ENCODE data around the gene NNAT. TPM values are rescaled to one million over a fixed set of nuclear protein-coding genes. Genes with fewer than 3 reads are reported as not detected.
"Not testable (repeated sequence)": the region's sequence is repeated elsewhere in the genome, so short reads cannot be mapped to it uniquely, and the experiment has no call there.

Gene NNAT
- polyA plus RNA-seq, 6 donors from 2014 or later, result 0.39 TPM; not detected in 5

GRCh38 chr20:37486209-37486608 lies 34.8 kb upstream of the NNAT start:
- not testable (repeated sequence) for DNase-seq; ATAC-seq (ENCODE audit: low read depth in 2 of 2); H3K4me3 Mint-ChIP-seq
- Mint-ChIP-seq H3K27me3 (peaks cover 17 to 38% (median 27%) of the 10 kb centered on the region in 3 donors), H3K36me3 (peaks cover 0 to 17% of the 10 kb centered on the region in 2 donors), H3K27ac (peak overlapping the region in 1 of 6 donors; percentile 10), H3K4me1 (peaks cover 11 to 23% (median 14%) of the 10 kb centered on the region in 3 donors), H3K9me3 (peaks cover 3 to 11% (median 9%) of the 10 kb centered on the region in 7 donors)

- H3K27ac Mint-ChIP-seq, result peak overlapping the region in 2 of 6 donors; percentile 5 to 36
- peaks cover 20 to 31% (median 21%) of the 10 kb centered on the region in 3 donors for H3K4me1 Mint-ChIP-seq
- no peak for ATAC-seq (ENCODE audit: low read depth in 2 of 2)
Observed at GRCh38 chr20:37490663-37491350, 30.2 kb upstream of the NNAT start.

GRCh38 chr20:37492096-37492625 lies 28.9 kb upstream of the NNAT start:
- Mint-ChIP-seq H3K9me3 (peaks cover 0 to 10% (median 0%) of the 10 kb centered on the region in 7 donors), H3K27me3 (peaks cover 0 to 18% (median under 1%) of the 10 kb centered on the region in 3 donors)

More at GRCh38 chr20:37490663-37491350, 30.2 kb upstream of the NNAT start:
- Mint-ChIP-seq H3K4me3 (no peak overlapping the region), H3K9me3 (peaks cover 0 to 10% (median 0%) of the 10 kb centered on the region in 7 donors), H3K27me3 (peaks cover 0 to 22% (median 10%) of the 10 kb centered on the region in 3 donors), H3K36me3 (peaks cover 0 to 15% of the 10 kb centered on the region in 2 donors)
- no peak for DNase-seq

GRCh38 chr20:37492945-37493344 lies 28.1 kb upstream of the NNAT start:
- Mint-ChIP-seq H3K36me3 (peaks cover 0 to 8% of the 10 kb centered on the region in 2 donors), H3K4me1 (peaks cover 10 to 16% (median 13%) of the 10 kb centered on the region in 3 donors), H3K9me3 (peaks cover 0 to 4% (median 0%) of the 10 kb centered on the region in 7 donors), H3K27me3 (peaks cover 0 to 11% (median 0%) of the 10 kb centered on the region in 3 donors), H3K27ac (peak overlapping the region in 1 of 6 donors; percentile 74), H3K4me3 (no peak overlapping the region)
- ATAC-seq (ENCODE audit: low read depth in 2 of 2) (no peak), DNase-seq (no peak)

More at GRCh38 chr20:37492096-37492625, 28.9 kb upstream of the NNAT start:
- ATAC-seq (ENCODE audit: low read depth in 2 of 2), result no peak
- Mint-ChIP-seq H3K36me3 (peaks cover 0 to 15% of the 10 kb centered on the region in 2 donors), H3K4me3 (no peak overlapping the region), H3K4me1 (peaks cover 16 to 24% (median 21%) of the 10 kb centered on the region in 3 donors), H3K27ac (peak overlapping the region in 1 of 6 donors; percentile 72)
- no peak for DNase-seq

- no peak for DNase-seq
- Mint-ChIP-seq H3K9me3 (peaks cover 0 to 4% (median 0%) of the 10 kb centered on the region in 7 donors), H3K27me3 (peaks cover 0 to 9% (median 0%) of the 10 kb centered on the region in 3 donors), H3K4me1 (peaks cover 10 to 15% (median 13%) of the 10 kb centered on the region in 3 donors), H3K36me3 (peaks cover 0 to 7% of the 10 kb centered on the region in 2 donors), H3K4me3 (no peak overlapping the region), H3K27ac (peak overlapping the region in 2 of 6 donors; percentile 53 to 62)
- no peak for ATAC-seq (ENCODE audit: low read depth in 2 of 2)
Observed at GRCh38 chr20:37494301-37494700, 26.7 kb upstream of the NNAT start.

GRCh38 chr20:37494796-37495195 lies 26.3 kb upstream of the NNAT start:
- ATAC-seq (ENCODE audit: low read depth in 2 of 2) (no peak), DNase-seq (no peak)
- peaks cover 0 to 9% (median 0%) of the 10 kb centered on the region in 3 donors for H3K27me3 Mint-ChIP-seq
- H3K4me3 Mint-ChIP-seq, result no peak overlapping the region
- H3K4me1 Mint-ChIP-seq, result peaks cover 11 to 15% (median 13%) of the 10 kb centered on the region in 3 donors
- no peak overlapping the region for H3K27ac Mint-ChIP-seq
- H3K36me3 Mint-ChIP-seq, result peaks cover 0 to 7% of the 10 kb centered on the region in 2 donors
- H3K9me3 Mint-ChIP-seq, result peaks cover 0 to 4% (median 0%) of the 10 kb centered on the region in 7 donors

- no peaks in the 10 kb centered on the region for H3K27me3 Mint-ChIP-seq
- H3K4me1 Mint-ChIP-seq, result peaks cover 7 to 12% (median 10%) of the 10 kb centered on the region in 3 donors
- peak overlapping the region in 1 of 6 donors; percentile 41 for H3K27ac Mint-ChIP-seq
- peaks cover 0 to 7% of the 10 kb centered on the region in 2 donors for H3K36me3 Mint-ChIP-seq
- no peak for ATAC-seq (ENCODE audit: low read depth in 2 of 2)
- no peak overlapping the region for H3K4me3 Mint-ChIP-seq
- no peaks in the 10 kb centered on the region for H3K9me3 Mint-ChIP-seq
- no peak for DNase-seq
Observed at GRCh38 chr20:37498066-37498665, 22.9 kb upstream of the NNAT start.

- Mint-ChIP-seq H3K27me3 (no peaks in the 10 kb centered on the region), H3K27ac (no peak overlapping the region), H3K4me3 (no peak overlapping the region), H3K4me1 (peaks cover 0 to 9% (median 8%) of the 10 kb centered on the region in 3 donors), H3K9me3 (no peaks in the 10 kb centered on the region), H3K36me3 (no peaks in the 10 kb centered on the region)
- no peak for DNase-seq
- no peak for ATAC-seq (ENCODE audit: low read depth in 2 of 2)
Observed at GRCh38 chr20:37500311-37500710, 20.7 kb upstream of the NNAT start.

GRCh38 chr20:37501940-37502339 lies 19.1 kb upstream of the NNAT start:
- ATAC-seq (ENCODE audit: low read depth in 2 of 2) (no peak), DNase-seq (no peak)
- H3K4me1 Mint-ChIP-seq, result peaks cover 0 to 10% (median 4%) of the 10 kb centered on the region in 3 donors
- no peak overlapping the region for H3K27ac Mint-ChIP-seq
- H3K4me3 Mint-ChIP-seq, result no peak overlapping the region
- H3K9me3 Mint-ChIP-seq, result no peaks in the 10 kb centered on the region
- H3K27me3 Mint-ChIP-seq, result no peaks in the 10 kb centered on the region
- no peaks in the 10 kb centered on the region for H3K36me3 Mint-ChIP-seq

GRCh38 chr20:37502654-37503053 lies 18.4 kb upstream of the NNAT start:
- DNase-seq (no peak), ATAC-seq (ENCODE audit: low read depth in 2 of 2) (no peak)
- peaks cover 0 to 10% (median 4%) of the 10 kb centered on the region in 3 donors for H3K4me1 Mint-ChIP-seq
- H3K9me3 Mint-ChIP-seq, result no peaks in the 10 kb centered on the region
- no peaks in the 10 kb centered on the region for H3K27me3 Mint-ChIP-seq
- H3K4me3 Mint-ChIP-seq, result no peak overlapping the region
- no peaks in the 10 kb centered on the region for H3K36me3 Mint-ChIP-seq
- H3K27ac Mint-ChIP-seq, result no peak overlapping the region

GRCh38 chr20:37503256-37503927 lies 17.7 kb upstream of the NNAT start:
- Mint-ChIP-seq H3K27me3 (no peaks in the 10 kb centered on the region), H3K36me3 (no peaks in the 10 kb centered on the region), H3K9me3 (no peaks in the 10 kb centered on the region), H3K27ac (no peak overlapping the region), H3K4me1 (peaks cover 0 to 10% (median 4%) of the 10 kb centered on the region in 3 donors), H3K4me3 (no peak overlapping the region)
- ATAC-seq (ENCODE audit: low read depth in 2 of 2), result no peak
- DNase-seq, result no peak

GRCh38 chr20:37504404-37505096 lies 16.5 kb upstream of the NNAT start:
- peak overlapping the region in 2 of 6 donors; percentile 58 to 90 for H3K27ac Mint-ChIP-seq
- no peaks in the 10 kb centered on the region for H3K27me3 Mint-ChIP-seq
- no peak for ATAC-seq (ENCODE audit: low read depth in 2 of 2)
- peaks cover 0 to 10% (median 7%) of the 10 kb centered on the region in 3 donors for H3K4me1 Mint-ChIP-seq
- no peak for DNase-seq
- no peaks in the 10 kb centered on the region for H3K36me3 Mint-ChIP-seq
- no peaks in the 10 kb centered on the region for H3K9me3 Mint-ChIP-seq
- no peak overlapping the region for H3K4me3 Mint-ChIP-seq
